Immature natural killer cell (primary cell): ENCODE data around the gene A3GALT2. TPM values are rescaled to one million over a fixed set of nuclear protein-coding genes. Genes with fewer than 3 reads are reported as not detected.
"Not testable (repeated sequence)": the region's sequence is repeated elsewhere in the genome, so short reads cannot be mapped to it uniquely, and the experiment has no call there.

Source experiments
- DNase-seq, 3 donors: peaks; one replicate each; pipeline ENCODE4 v3.0.0; 2022; ENCODE audit warnings: mixed read lengths in 1 of 3
- H3K27ac Mint-ChIP-seq, 6 donors: one replicate each; pipeline ENCODE4 v1.8.0; 2020; ENCODE audit warnings: mixed read lengths in 6 of 6, mild to moderate bottlenecking in 5 of 6, inconsistent platforms in 4 of 6, moderate library complexity in 3 of 6
- H3K27me3 Mint-ChIP-seq, 3 donors: one replicate each; pipeline ENCODE4 v1.8.0; 2020 to 2021; ENCODE audit warnings: low read depth in 3 of 3, mild to moderate bottlenecking in 3 of 3, mixed read lengths in 3 of 3, moderate library complexity in 3 of 3, inconsistent platforms in 1 of 3
- H3K36me3 Mint-ChIP-seq, 3 donors: one replicate each; pipeline ENCODE4 v1.8.0; 2020; ENCODE audit warnings: mixed read lengths in 3 of 3, inconsistent platforms in 2 of 3, mild to moderate bottlenecking in 2 of 3
- H3K4me1 Mint-ChIP-seq, 2 donors: one replicate each; pipeline ENCODE4 v1.8.0; 2020; ENCODE audit warnings: inconsistent platforms in 2 of 2, mild to moderate bottlenecking in 2 of 2, mixed read lengths in 2 of 2, moderate library complexity in 1 of 2
- H3K4me3 Mint-ChIP-seq, 5 donors: one replicate each; pipeline ENCODE4 v1.8.0; 2020; ENCODE audit warnings: mild to moderate bottlenecking in 5 of 5, mixed read lengths in 5 of 5, inconsistent platforms in 3 of 5, moderate library complexity in 3 of 5
- H3K9me3 Mint-ChIP-seq, 6 donors: one replicate each; pipeline ENCODE4 v1.8.0; 2020; ENCODE audit warnings: mild to moderate bottlenecking in 6 of 6, mixed read lengths in 6 of 6, inconsistent platforms in 4 of 6, moderate library complexity in 3 of 6
- polyA plus RNA-seq, 3 donors: library from polyadenylated mRNA; unstranded; fragments of 300-500 nt; fragmentation: Illumina TruSeq; gene quantifications; one replicate each; pipeline ENCODE4 v1.2.3, GENCODE V29; 2021

Gene A3GALT2
- polyA plus RNA-seq, 3 donors from 2014 or later, result not detected

- Mint-ChIP-seq H3K4me1 (peaks cover 12 to 18% of the 10 kb centered on the region in 2 donors), H3K27me3 (peaks cover 0 to 5% (median 0%) of the 10 kb centered on the region in 3 donors), H3K27ac (no peak overlapping the region), H3K4me3 (no peak overlapping the region), H3K36me3 (peaks cover 0 to 26% (median 5%) of the 10 kb centered on the region in 3 donors), H3K9me3 (no peaks in the 10 kb centered on the region)
- DNase-seq, result no peak
Observed at GRCh38 chr1:33296082-33296458, 24.8 kb downstream of the A3GALT2 start.

DNA sequence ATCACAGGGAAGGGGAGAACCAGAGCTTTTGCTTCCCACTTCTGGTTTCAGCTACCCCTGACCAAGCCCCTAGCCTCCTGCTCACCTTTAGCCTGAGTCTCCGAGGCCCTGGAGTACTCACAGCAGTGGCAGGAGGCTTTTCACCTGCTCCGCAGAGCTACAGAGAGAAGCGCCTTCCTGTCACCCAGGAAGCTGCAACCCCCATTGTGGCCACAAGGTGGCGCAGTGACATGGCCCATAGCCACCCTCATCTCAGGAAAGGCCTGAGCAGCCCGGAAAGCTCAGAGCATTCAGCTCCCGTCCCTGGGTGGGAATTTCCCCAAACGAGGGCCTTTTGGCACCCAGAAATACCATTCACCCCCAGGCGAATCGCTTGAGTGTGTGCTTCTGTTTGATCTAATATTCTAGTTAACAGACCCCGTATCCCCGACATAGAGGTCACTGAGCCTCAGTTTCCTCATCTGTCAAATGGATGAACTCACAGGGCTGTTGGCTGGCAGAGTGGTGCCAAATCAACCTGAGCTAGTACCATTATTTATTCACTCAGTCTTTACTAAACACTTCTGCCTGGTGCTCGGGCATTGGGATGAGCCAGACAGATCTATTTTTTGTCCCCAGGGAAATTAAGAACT, 25.3 kb downstream of the A3GALT2 start:
- H3K36me3 Mint-ChIP-seq, result peaks cover 0 to 26% (median 5%) of the 10 kb centered on the region in 3 donors
- H3K9me3 Mint-ChIP-seq, result no peaks in the 10 kb centered on the region
- peak overlapping the region in 1 of 6 donors; percentile 39 for H3K27ac Mint-ChIP-seq
- H3K27me3 Mint-ChIP-seq, result peaks cover 0 to 5% (median 0%) of the 10 kb centered on the region in 3 donors
- DNase-seq, result peak; percentile 67 to 79 (median 72)
- no peak overlapping the region for H3K4me3 Mint-ChIP-seq
- peaks cover 12 to 18% of the 10 kb centered on the region in 2 donors for H3K4me1 Mint-ChIP-seq

DNA sequence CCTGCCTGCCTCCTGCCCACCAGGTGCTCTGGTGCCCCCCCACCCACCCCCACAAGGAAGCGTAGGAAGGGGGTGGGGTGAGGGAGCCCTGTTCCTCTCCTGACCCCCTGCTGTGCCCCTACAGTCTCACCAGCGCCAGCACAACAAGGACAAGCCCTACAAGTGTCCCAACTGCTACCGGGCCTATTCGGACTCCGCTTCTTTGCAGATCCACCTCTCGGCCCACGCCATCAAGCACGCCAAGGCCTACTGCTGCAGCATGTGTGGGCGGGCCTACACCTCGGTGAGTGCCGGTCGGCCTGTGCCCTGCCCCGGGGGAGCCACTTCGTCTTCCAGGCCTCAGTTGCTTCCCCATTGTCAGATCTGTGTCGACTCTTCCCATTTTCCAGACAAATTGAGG, 25.9 kb downstream of the A3GALT2 start:
- H3K9me3 Mint-ChIP-seq, result no peaks in the 10 kb centered on the region
- peak overlapping the region in 1 of 6 donors; percentile 39 for H3K27ac Mint-ChIP-seq
- H3K27me3 Mint-ChIP-seq, result peaks cover 0 to 5% (median 0%) of the 10 kb centered on the region in 3 donors
- peaks cover 12 to 18% of the 10 kb centered on the region in 2 donors for H3K4me1 Mint-ChIP-seq
- no peak overlapping the region for H3K4me3 Mint-ChIP-seq
- no peak for DNase-seq
- peaks cover 0 to 21% (median 5%) of the 10 kb centered on the region in 3 donors for H3K36me3 Mint-ChIP-seq

DNA sequence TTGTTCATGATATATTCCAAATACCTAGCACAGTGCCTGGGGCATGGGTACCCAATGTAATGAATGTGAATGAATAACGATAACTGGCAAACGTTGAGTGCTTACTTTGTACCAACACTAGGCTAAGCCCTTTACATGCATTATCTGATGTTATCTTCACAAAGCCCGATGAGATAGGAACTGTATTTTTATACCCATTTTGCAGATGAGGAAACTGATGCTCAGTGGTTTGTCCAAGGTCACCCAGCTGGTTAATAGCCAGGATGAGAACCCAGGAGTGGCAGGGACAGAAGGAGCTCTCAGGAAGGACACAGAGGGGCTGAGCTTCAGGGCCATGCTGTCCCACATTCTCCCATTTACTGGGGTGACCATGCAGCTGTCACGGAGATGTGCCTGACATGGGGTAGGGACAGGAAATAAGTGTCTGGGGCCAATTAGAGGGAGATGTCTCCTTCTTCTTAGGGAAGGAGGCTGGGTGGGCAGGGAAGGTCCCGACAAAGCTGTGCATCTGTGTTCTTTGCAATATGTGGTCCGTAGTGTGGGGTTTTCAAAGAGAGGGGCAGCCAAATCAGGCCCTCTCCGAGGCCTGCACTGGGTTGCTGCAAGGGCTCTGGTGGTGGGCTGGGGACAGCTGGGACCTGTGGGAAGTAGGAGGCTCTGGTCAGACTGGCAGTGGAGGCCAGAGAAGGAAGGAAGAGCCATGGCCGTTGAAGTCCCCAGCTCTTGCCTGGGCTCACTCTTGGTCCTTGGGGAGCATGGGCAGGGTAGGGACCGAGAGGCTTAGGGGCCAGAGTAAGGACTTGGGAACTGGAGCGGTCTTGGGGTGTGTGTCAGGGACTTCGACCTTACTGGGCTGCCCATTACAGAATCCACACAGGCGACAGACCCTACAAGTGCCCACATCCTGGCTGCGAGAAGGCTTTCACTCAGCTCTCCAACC, 26.6 kb downstream of the A3GALT2 start:
- Mint-ChIP-seq H3K36me3 (peaks cover 0 to 26% (median 9%) of the 10 kb centered on the region in 3 donors), H3K27ac (peak overlapping the region in 3 of 6 donors; percentile 25 to 70 (median 33)), H3K9me3 (no peaks in the 10 kb centered on the region), H3K4me1 (peaks cover 12 to 18% of the 10 kb centered on the region in 2 donors), H3K4me3 (no peak overlapping the region), H3K27me3 (peaks cover 0 to 5% (median 0%) of the 10 kb centered on the region in 3 donors)
- DNase-seq, result no peak

- no peak for DNase-seq
- peak overlapping the region in 2 of 6 donors; percentile 21 to 62 for H3K27ac Mint-ChIP-seq
- H3K27me3 Mint-ChIP-seq, result peaks cover 0 to 5% (median 2%) of the 10 kb centered on the region in 3 donors
- no peaks in the 10 kb centered on the region for H3K9me3 Mint-ChIP-seq
- peaks cover 5 to 32% (median 12%) of the 10 kb centered on the region in 3 donors for H3K36me3 Mint-ChIP-seq
- H3K4me1 Mint-ChIP-seq, result peaks cover 6 to 12% of the 10 kb centered on the region in 2 donors
- no peak overlapping the region for H3K4me3 Mint-ChIP-seq
Observed at GRCh38 chr1:33292726-33293340, 28.1 kb downstream of the A3GALT2 start.

- Mint-ChIP-seq H3K36me3 (peaks cover 9 to 32% (median 11%) of the 10 kb centered on the region in 3 donors), H3K4me1 (peaks cover 5 to 17% of the 10 kb centered on the region in 2 donors)
- not testable (repeated sequence) for H3K27ac Mint-ChIP-seq, DNase-seq, H3K4me3 Mint-ChIP-seq, H3K27me3 Mint-ChIP-seq, H3K9me3 Mint-ChIP-seq
Observed at GRCh38 chr1:33290615-33291014, 30.3 kb downstream of the A3GALT2 start.

DNA sequence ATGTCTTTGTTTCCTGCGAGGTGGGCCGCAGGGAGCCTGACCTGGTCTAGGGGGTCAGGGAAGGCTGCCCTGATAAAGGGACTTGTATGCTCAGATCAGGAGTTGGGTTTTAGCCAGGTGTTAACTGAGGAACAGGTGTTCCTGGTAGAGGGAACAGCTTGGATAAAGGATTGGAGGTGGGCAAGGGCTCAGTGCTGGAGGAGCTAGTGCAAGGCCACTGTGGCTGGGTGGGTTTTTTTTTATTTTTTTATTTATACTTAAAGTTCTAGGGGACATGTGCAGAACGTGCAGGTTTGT, 31.1 kb downstream of the A3GALT2 start:
- DNase-seq, result no peak
- peaks cover 9 to 32% (median 11%) of the 10 kb centered on the region in 3 donors for H3K36me3 Mint-ChIP-seq
- no peak overlapping the region for H3K4me3 Mint-ChIP-seq
- no peaks in the 10 kb centered on the region for H3K9me3 Mint-ChIP-seq
- H3K4me1 Mint-ChIP-seq, result peaks cover 2 to 12% of the 10 kb centered on the region in 2 donors
- peaks cover 0 to 2% (median 2%) of the 10 kb centered on the region in 3 donors for H3K27me3 Mint-ChIP-seq
- H3K27ac Mint-ChIP-seq, result peak overlapping the region in 1 of 6 donors; percentile 21

DNA sequence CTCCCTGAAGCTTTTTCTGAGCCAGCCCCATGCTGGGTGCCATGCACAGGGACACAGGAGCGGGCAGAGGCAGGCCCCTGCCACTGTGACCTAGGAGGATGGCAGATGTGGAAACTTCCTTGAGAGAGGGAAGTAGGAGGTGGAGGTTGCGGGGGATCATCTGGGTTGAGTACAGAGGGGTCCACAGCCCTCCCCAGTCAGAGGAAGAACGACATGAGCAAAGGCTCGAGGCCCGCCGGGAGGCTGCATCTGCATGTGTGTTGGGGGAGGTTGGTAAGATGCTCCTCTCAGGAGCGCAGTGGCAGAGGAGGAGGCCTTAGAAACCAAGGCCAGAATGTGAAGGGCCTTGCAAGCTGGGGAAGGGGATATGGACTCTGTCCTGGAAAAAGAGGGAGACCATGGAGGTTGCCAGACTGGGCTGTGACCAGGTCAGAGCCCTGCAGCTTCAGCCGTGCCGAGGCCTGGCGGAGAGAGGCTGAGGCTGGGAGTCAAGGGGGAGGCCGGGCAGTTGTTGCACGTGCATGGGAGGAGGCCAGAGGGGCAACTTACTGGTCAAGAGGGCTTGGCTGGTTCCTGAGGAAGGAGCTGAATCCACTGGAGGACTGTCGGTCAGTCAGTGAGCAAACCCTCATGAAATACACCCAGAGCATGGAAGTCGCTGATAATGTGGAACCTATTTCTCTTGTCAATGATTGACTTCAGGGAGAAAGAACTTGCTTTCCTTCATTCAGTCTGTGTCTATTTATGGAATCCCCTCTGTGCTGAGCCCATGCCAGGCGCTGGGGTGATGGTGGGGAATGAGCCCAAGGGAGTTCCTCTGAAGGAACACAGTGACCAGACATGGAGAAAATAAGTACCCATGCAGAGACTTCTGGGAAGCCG, 31.7 kb downstream of the A3GALT2 start:
- H3K4me1 Mint-ChIP-seq, result peaks cover 2 to 11% of the 10 kb centered on the region in 2 donors
- no peaks in the 10 kb centered on the region for H3K9me3 Mint-ChIP-seq
- H3K36me3 Mint-ChIP-seq, result peaks cover 9 to 32% (median 11%) of the 10 kb centered on the region in 3 donors
- H3K27ac Mint-ChIP-seq, result peak overlapping the region in 1 of 6 donors; percentile 21
- no peak overlapping the region for H3K4me3 Mint-ChIP-seq
- peaks cover 0 to 2% (median 2%) of the 10 kb centered on the region in 3 donors for H3K27me3 Mint-ChIP-seq
- no peak for DNase-seq

GRCh38 chr1:33287317-33287716, 33.6 kb downstream of the A3GALT2 start:
- Mint-ChIP-seq H3K9me3 (no peaks in the 10 kb centered on the region), H3K36me3 (peaks cover 12 to 34% (median 13%) of the 10 kb centered on the region in 3 donors), H3K27me3 (peaks cover 0 to 2% (median 0%) of the 10 kb centered on the region in 3 donors), H3K4me3 (no peak overlapping the region), H3K4me1 (peaks cover 2 to 6% of the 10 kb centered on the region in 2 donors), H3K27ac (no peak overlapping the region)
- no peak for DNase-seq

DNA sequence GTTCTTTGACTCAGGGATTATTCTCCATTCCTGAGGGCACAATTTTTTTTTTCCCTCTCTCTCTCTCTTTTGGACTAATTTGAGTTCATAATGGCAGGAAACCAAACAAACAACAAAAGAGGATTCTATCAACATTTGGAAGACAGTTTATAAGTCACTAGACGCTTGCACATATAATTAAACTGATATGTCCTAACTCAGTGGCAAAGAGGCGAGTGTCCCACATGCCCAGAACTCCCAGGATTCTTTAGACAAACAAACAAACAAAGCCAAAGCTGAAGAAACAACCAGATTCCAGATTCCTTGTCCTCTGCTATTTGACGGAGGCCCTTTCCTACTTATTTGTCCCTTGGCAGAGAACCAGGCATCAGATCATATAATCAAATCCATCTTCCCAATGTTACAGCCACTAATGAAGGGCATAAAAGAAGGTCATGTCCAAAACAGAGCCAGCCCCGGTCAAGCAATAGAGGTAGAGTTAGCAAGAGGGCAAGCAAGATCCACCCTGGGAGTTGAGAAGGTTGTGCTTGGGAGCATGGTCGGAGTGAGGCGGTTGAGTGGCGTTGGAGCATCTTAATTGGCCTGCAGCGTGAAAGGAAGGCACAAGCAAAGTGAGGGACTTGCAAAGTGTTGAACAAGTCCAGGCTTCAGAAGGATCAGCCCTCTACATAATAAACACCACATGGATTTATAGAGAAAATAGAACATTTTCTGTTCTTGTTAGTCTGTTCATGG, 34.3 kb downstream of the A3GALT2 start:
- no peak overlapping the region for H3K4me3 Mint-ChIP-seq
- no peaks in the 10 kb centered on the region for H3K9me3 Mint-ChIP-seq
- H3K36me3 Mint-ChIP-seq, result peaks cover 19 to 41% (median 19%) of the 10 kb centered on the region in 3 donors
- peaks cover 0 to 2% (median 0%) of the 10 kb centered on the region in 3 donors for H3K27me3 Mint-ChIP-seq
- peaks cover 2 to 6% of the 10 kb centered on the region in 2 donors for H3K4me1 Mint-ChIP-seq
- H3K27ac Mint-ChIP-seq, result peak overlapping the region in 1 of 6 donors; percentile 28
- no peak for DNase-seq

GRCh38 chr1:33284049-33284448, 36.8 kb downstream of the A3GALT2 start:
- peaks cover 2 to 6% of the 10 kb centered on the region in 2 donors for H3K4me1 Mint-ChIP-seq
- no peak overlapping the region for H3K4me3 Mint-ChIP-seq
- no peak for DNase-seq
- H3K36me3 Mint-ChIP-seq, result peaks cover 20 to 42% (median 20%) of the 10 kb centered on the region in 3 donors
- H3K9me3 Mint-ChIP-seq, result no peaks in the 10 kb centered on the region
- no peaks in the 10 kb centered on the region for H3K27me3 Mint-ChIP-seq
- H3K27ac Mint-ChIP-seq, result no peak overlapping the region

GRCh38 chr1:33282791-33283190, 38.1 kb downstream of the A3GALT2 start:
- DNase-seq, result no peak
- Mint-ChIP-seq H3K4me1 (peaks cover 2 to 6% of the 10 kb centered on the region in 2 donors), H3K27ac (no peak overlapping the region), H3K9me3 (no peaks in the 10 kb centered on the region), H3K36me3 (peaks cover 16 to 39% (median 17%) of the 10 kb centered on the region in 3 donors), H3K27me3 (no peaks in the 10 kb centered on the region), H3K4me3 (no peak overlapping the region)
